GM18499 (cell line): ENCODE measurements around the gene MED9.

Experiments used
- ATAC-seq: cut with Tn5 transposase; IDR thresholded peaks from one replicate; pipeline ENCODE4 v1.9.1; 2021; ENCODE audit warnings: moderate number of reproducible peaks; ENCODE audit not compliant: insufficient read depth, unreplicated experiment

Gene MED9

DNA sequence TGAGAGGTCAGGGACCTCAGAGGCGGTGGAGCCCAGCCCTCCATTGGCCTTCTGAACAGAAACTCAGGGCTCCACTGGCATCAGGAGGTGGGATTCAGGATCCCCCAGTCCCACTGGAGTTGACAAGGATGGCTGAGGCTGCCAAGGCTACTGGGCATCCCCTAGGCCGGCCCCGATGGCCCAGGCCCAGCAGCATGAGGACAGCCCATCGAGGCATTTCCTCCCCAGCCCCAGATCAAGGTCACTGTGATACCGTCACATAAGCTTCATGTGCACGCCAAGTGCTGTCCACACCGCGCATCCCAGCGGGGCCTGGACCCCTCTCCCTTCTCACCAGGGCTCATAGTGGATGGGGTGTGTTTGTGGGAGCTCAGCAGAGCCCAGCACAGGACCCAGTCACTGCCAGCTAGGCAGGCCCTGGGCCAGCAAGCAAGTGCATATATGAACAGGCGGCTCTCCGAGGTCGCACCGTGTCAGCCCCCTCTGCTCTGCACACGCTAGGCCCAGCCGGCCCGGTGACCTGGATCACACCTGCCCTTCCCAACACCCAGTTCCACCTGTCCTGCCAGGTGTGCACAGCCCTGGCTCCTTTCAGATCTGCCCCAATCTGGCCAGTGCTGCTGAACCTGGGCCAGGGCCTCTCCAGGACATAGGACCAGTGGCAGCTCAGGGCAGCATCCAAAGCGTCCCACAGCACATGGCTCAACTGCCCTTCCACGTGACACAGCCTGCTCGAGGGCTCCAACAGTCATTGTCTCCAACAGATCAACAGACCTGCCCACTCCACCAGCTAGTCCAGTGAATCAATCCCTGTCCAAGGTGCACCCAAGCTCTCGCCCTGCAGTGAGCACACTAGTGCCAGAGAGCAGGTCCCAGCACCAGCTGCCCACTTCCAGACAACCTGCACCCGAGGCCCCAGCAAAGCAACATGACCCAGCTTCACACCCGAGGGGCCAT is 52.2 kb downstream of the MED9 start:
- ATAC-seq, result no peak

DNA sequence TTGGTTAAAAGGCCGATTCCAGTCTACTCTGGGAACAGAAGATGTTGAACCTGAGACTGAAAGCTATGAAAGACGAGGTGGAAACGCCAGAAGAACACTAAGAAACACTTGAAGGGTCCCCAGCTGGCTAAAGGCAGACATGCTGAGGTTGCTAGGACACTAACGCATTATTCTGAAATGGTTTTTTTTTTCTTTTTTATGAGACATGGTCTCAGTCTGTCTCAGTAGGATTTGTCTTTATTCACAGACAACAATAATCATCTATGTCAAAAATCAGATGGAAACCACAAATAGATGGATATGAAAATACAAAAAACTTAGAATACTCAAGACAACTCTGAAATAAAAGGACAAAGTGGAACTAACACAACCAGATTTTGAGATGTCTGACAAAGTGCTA is 54.4 kb downstream of the MED9 start:
- no peak for ATAC-seq

GRCh38 chr17:17532991-17533390 is 56.2 kb downstream of the MED9 start:
- no peak for ATAC-seq

DNA sequence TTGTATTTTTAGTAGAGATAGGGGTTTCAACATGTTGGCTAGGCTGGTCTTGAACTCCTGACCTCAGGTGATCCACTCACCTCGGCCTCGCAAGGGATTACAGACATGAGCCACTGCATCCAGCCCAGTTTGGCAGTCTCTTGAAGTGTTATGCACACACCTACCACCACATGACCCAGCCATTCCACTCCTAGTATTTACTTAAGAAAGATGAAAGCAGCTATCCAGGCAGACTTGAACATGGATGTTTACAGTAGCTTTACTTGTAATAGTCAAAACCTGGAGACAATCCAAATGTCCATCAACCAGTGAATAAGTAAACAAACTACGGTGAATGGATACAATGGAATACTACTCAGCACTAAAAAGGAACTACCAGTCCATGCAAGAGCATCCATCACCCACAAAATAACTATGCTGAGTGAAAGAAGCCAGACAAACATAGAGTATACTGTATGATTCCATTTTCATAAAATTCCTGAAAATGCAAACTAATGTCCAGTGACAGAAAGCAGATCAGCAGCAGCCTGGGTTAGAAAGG is 57.2 kb downstream of the MED9 start:
- ATAC-seq, result no peak

DNA sequence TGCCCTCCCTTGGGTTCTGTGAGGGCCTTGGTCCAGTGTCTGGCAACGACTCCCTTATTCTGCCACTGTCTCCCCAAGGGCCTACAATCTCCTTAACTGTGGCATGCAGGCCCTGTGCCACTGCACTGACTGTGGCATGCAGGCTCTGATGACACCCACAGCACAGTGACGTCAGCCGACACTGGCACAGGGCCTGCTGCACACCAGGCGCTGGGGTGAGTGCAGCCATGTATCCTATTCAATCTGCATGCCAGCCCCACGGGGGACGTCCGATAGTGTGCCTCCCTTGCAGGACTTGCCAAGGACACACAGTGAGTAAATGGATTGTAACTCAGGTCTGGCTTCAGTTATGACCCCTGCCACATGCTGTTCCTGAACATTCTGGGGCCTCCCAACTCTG is 59.2 kb downstream of the MED9 start:
- no peak for ATAC-seq

- no peak for ATAC-seq
Measured at GRCh38 chr17:17536702-17537101, 59.9 kb downstream of the MED9 start.

DNA sequence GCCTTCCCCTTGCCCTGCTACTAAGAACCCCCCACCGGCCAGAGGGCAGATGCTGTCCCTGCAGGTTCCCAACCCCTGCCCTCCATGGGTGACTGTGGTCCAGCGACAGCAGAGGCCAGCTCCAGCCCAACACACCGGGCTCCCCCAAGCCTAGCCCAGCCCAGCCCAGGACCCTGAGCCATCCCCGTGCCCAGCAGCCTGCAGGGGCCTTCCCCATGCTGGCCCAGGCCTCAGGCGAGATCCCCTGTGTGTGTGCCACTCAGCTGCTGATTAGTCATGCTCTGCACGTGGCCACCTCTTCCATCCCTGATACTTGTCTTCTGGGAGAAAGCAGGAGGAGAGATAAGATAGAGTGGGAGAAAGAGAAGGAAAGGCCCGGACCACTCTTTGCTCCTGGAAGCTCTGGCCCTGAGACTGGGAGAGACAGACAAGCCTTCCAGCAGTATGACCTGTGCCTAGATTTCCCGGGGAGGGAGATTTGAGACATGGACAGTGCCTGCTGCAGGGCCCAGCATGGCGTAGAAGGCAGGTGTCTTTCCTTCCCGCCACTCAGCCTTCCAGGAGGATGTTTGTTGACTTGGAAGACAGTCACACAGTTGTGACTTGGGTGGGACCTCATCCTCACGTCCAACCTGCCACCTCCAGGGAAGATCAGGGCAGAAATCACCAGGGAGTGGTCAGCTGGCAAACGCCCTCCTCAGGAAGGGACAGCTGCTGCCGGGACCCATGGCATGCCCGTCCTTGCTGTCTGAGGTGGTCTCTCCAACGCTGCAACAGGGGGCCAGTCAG is 60.7 kb downstream of the MED9 start:
- ATAC-seq, result no peak

DNA sequence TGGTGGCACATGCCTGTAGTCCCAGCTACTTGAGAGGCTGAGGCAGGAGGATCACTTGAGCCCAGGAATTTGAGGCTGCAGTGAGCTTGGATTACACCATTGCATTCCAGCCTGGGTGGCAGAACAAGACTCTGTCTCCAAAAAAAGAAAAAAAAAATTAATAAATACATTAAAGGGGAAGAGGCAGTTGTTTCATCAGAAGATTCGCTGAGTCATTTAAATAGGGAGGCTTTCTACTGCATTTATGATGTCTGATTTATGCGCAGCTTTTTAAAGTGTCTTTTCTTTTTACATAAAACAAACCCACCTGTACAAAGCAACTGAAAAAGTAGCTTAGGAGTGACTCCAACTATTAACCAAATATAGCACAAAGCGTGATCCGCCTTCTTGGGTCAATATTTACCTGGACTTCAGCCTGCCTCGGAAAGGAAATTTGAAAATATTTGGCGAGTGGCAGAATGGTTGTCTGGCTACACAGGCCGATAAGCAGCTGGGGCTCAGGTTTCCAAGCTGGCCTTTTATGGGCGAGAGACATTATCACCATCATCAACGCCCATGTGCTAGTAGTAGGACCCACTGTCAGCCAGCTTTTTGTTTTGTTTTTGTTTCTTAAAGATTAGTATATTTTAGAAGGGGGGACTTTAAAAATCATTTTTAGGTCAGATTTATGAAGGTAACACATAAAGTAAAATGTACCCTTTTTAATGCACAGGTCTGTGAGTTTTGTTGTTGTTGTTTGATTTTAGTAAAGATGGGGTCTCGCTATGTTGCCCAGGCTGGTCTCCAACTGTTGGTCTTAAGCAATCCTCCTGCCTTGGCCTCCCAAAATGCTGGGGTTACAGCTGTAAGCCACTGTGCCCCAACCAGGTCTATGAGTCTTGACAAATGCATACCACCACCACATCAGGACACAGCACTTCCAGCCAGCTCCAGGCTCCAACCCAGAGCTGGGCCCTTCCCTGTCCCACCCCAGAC is 61.9 kb downstream of the MED9 start:
- ATAC-seq, result no peak

DNA sequence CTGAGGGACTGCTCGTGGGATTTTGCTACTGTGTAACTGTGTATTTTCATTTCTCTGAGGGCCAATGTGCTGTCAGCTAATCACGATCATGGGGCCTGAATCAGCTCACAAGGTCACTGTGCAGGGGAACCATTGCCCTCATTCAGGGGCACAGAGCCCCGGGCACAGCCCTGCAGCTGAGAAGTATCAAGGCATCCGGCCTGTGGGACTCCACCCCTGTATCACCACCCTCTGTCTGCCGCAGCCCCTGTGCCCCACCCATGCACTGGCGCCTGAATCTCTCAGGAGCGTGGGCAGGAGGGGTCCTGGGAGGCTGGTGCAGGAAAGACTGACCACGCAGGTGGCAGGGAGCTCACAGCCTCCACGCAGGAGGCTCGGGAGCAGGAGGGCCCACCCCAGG is 62.8 kb downstream of the MED9 start:
- ATAC-seq, result no peak

- no peak for ATAC-seq
Measured at GRCh38 chr17:17540278-17540906, 63.6 kb downstream of the MED9 start.

GRCh38 chr17:17540935-17541639 is 64.3 kb downstream of the MED9 start:
- no peak for ATAC-seq

DNA sequence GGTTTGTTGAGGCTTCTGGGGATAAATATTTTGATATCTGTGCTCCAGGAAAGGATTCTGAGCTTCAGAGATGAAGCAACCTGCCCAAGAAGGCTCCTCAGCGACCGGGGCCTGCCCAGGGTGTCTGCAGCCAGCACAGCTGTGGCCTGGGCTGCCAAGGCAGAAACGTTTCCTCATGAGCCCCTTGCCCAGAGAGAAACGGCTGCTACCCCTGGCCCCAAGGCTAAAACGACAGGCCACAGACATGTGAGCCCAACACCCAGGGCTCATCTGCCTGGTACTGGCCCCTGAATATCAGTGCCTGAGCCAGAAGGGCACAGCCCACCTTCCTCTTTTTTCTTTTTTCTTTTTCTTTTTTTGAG is 64.8 kb downstream of the MED9 start:
- ATAC-seq, result no peak
